ENCODE results near the gene TXNDC2.

Gene TXNDC2

GRCh38 chr18:9926223-9926894 lies 40.6 kb downstream of the TXNDC2 start:
- no peak for TF ChIP-seq CTCF (IDR thresholded peaks at IDR 0.05; ENCODE audit: borderline replicate concordance, insufficient read depth, low read depth, low read length)
- H3K4me3 ChIP-seq (ENCODE audit: low read depth, low read length), result no peak overlapping the region

- no peak for TF ChIP-seq CTCF (IDR thresholded peaks at IDR 0.05; ENCODE audit: borderline replicate concordance, insufficient read depth, low read depth, low read length)
- H3K4me3 ChIP-seq (ENCODE audit: low read depth, low read length), result no peak overlapping the region
These were observed 41.2 kb downstream of the TXNDC2 start for GRCh38 chr18:9926977-9927376.

- TF ChIP-seq CTCF (IDR thresholded peaks at IDR 0.05; ENCODE audit: borderline replicate concordance, insufficient read depth, low read depth, low read length), result no peak
- no peak overlapping the region for H3K4me3 ChIP-seq (ENCODE audit: low read depth, low read length)
These were observed 41.8 kb downstream of the TXNDC2 start for GRCh38 chr18:9927392-9928063.

DNA sequence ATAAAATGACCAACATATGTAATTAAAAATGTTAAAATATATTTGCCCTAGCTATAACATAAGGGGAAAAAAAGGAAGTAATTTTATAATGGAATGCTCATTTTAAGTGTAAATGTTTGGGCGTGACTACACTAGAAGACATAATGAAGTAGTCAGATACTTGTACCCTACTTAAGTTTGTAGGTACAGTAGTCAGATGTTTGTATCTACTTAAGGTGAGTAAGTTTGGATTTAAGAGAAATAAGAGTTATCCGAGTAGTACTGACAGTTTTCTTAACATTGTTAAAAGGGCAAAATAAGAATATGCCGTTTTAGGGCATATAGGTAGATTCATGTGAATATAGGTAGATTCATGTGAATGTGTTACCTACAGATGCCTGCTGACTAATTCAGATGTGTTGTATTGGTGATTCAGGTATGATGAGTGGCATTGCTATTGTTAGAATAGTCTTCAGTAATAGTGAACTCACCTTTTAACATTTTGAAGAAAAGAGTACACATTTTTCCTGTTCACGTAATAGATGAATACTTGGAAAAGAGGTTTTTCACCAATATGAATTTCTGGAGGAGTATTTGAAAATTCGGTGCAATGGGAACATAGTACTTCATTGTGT lies 43.0 kb downstream of the TXNDC2 start:
- H3K4me3 ChIP-seq (ENCODE audit: low read depth, low read length), result no peak overlapping the region
- no peak for TF ChIP-seq CTCF (IDR thresholded peaks at IDR 0.05; ENCODE audit: borderline replicate concordance, insufficient read depth, low read depth, low read length)

DNA sequence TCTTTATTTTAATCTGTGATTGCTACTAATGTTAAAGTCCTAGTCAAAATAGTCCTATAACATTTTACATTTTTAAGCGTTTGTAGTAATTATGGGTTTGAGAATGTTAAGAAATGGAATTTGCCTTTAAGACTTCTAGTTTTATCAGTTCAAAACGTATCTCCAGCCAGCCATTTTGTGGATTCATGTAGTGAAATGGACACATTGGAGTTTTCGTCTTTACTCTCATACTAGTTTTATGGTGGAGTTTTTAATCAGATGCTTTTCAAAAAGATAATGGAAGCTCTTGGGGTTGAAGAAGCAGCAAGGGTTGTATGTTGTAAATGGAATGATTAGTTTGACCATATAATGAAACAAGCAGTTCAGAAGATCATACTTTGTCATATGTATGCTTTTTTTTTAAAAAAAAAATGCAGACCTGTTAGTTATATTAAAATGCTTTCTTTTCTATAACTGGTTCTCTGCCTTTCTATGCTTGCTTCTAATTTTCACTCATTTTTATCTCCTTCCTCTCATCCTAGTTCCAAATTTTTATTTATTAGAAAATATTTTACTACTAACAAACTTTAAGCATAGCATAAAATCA lies 44.6 kb downstream of the TXNDC2 start:
- no peak for TF ChIP-seq CTCF (IDR thresholded peaks at IDR 0.05; ENCODE audit: borderline replicate concordance, insufficient read depth, low read depth, low read length)
- H3K4me3 ChIP-seq (ENCODE audit: low read depth, low read length), result no peak overlapping the region

DNA sequence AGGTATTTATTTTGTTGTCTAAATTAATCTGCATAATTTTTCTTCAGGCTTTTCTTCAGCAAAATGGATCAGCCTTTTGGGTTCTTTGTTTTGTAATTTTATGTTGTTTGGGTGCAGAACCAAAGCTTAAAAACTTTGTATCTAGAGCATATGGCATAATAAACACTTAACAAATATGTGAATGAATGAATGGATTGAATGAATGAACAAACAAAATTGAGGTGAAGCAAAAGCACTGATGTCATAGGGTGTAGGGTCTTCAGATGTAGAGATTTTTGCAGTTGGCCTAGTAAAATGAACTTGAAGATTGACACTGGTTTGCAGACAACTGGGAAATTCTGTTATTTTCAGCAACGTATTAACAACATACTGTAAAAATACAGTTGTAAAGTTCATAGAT lies 45.4 kb downstream of the TXNDC2 start:
- TF ChIP-seq CTCF (IDR thresholded peaks at IDR 0.05; ENCODE audit: borderline replicate concordance, insufficient read depth, low read depth, low read length), result no peak
- H3K4me3 ChIP-seq (ENCODE audit: low read depth, low read length), result no peak overlapping the region
